ENCODE results near the gene GPR35.
"Not testable (repeated sequence)": the region's sequence is repeated elsewhere in the genome, so short reads cannot be mapped to it uniquely, and the experiment has no call there.

Gene GPR35

GRCh38 chr2:240640939-240641338, 15.7 kb downstream of the GPR35 start:
- no peak for DNase-seq

- no peak for DNase-seq
These were observed 17.0 kb downstream of the GPR35 start for GRCh38 chr2:240642061-240642805.

GRCh38 chr2:240642806-240643092, 17.5 kb downstream of the GPR35 start:
- DNase-seq = no peak

- DNase-seq = no peak
These were observed 18.0 kb downstream of the GPR35 start for GRCh38 chr2:240643093-240643810.

GRCh38 chr2:240643811-240644150, 18.5 kb downstream of the GPR35 start:
- no peak for DNase-seq

GRCh38 chr2:240644171-240644651, 18.9 kb downstream of the GPR35 start:
- no peak for DNase-seq

GRCh38 chr2:240644859-240645301, 19.6 kb downstream of the GPR35 start:
- DNase-seq = no peak

GRCh38 chr2:240645346-240645745, 20.1 kb downstream of the GPR35 start:
- no peak for DNase-seq

- DNase-seq = no peak
These were observed 20.5 kb downstream of the GPR35 start for GRCh38 chr2:240645801-240646175.

GRCh38 chr2:240646176-240646899, 21.1 kb downstream of the GPR35 start:
- DNase-seq = peak in 2 of 6 experiments; percentile 30 to 38

- DNase-seq = no peak
These were observed 21.7 kb downstream of the GPR35 start for GRCh38 chr2:240646900-240647502.

GRCh38 chr2:240647503-240648154, 22.3 kb downstream of the GPR35 start:
- DNase-seq = no peak

- DNase-seq = no peak
These were observed 22.9 kb downstream of the GPR35 start for GRCh38 chr2:240648155-240648649.

- DNase-seq = no peak
These were observed 23.5 kb downstream of the GPR35 start for GRCh38 chr2:240648650-240649275.

GRCh38 chr2:240649331-240649730, 24.1 kb downstream of the GPR35 start:
- DNase-seq = no peak

GRCh38 chr2:240650254-240650965, 25.1 kb downstream of the GPR35 start:
- no peak for DNase-seq

- no peak for DNase-seq
These were observed 25.9 kb downstream of the GPR35 start for GRCh38 chr2:240651185-240651584.

- no peak for DNase-seq
These were observed 30.9 kb downstream of the GPR35 start for GRCh38 chr2:240655931-240656886.

- not testable (repeated sequence) for DNase-seq
These were observed 34.6 kb downstream of the GPR35 start for GRCh38 chr2:240659883-240660282.

- no peak for DNase-seq
These were observed 37.4 kb downstream of the GPR35 start for GRCh38 chr2:240662681-240663080.
